Measurements from ENCODE around the gene CUL4A.

DNA sequence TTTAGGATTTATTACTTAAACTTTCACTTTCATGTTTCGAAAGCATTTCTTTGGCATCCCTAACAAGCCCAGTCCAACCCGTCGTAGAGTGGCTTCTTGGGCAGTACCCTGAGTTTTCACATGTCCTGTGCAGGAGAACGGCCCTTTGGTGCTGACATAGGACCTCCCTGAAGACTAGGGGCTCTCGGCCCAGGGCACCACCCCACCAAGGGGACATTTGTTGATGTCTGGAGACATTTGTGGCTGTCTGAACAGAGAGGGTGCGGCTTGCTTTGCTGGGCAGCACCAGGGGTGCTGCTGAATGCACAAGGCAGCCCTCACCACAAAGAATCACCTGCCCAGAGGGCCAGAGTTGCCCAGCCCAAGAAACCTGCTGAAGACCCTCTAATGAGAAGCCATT is 30.6 kb downstream of the CUL4A start:
- TF ChIP-seq POLR2AphosphoS5 (IDR thresholded peaks at IDR 0.05) (no peak), POLR2A (IDR thresholded peaks at IDR 0.05) (no peak), EP300 (IDR thresholded peaks at IDR 0.05; ENCODE audit: low read depth) (no peak)
- TF ChIP-seq, protein P1, sequence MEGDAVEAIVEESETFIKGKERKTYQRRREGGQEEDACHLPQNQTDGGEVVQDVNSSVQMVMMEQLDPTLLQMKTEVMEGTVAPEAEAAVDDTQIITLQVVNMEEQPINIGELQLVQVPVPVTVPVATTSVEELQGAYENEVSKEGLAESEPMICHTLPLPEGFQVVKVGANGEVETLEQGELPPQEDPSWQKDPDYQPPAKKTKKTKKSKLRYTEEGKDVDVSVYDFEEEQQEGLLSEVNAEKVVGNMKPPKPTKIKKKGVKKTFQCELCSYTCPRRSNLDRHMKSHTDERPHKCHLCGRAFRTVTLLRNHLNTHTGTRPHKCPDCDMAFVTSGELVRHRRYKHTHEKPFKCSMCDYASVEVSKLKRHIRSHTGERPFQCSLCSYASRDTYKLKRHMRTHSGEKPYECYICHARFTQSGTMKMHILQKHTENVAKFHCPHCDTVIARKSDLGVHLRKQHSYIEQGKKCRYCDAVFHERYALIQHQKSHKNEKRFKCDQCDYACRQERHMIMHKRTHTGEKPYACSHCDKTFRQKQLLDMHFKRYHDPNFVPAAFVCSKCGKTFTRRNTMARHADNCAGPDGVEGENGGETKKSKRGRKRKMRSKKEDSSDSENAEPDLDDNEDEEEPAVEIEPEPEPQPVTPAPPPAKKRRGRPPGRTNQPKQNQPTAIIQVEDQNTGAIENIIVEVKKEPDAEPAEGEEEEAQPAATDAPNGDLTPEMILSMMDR (IDR thresholded peaks at IDR 0.05): no peak

Data from transverse colon (tissue), 4 donors.